ENCODE results near the gene SIGLEC11.
A peak's percentile ranks its signal among the peaks of the same experiment; 100 is the strongest.

SIGLEC11 gene

GRCh38 chr19:49937750-49938381, 23.1 kb downstream of the SIGLEC11 start:
- TF ChIP-seq ZFX (IDR thresholded peaks at IDR 0.05; ENCODE audit: borderline replicate concordance) (no peak), CTCF (IDR thresholded peaks at IDR 0.05) (peak; percentile 94)
- H3K27ac ChIP-seq = peak overlapping the region; percentile 35

- TF ChIP-seq ZFX (IDR thresholded peaks at IDR 0.05; ENCODE audit: borderline replicate concordance) (no peak), CTCF (IDR thresholded peaks at IDR 0.05) (no peak)
- H3K27ac ChIP-seq = peak overlapping the region; percentile 18; the same call in 1 of the 2 replicates
Measured at GRCh38 chr19:49936549-49936948, 24.4 kb downstream of the SIGLEC11 start.

GRCh38 chr19:49933643-49934042, 27.3 kb downstream of the SIGLEC11 start:
- no peak overlapping the region for H3K27ac ChIP-seq
- TF ChIP-seq CTCF (IDR thresholded peaks at IDR 0.05) (no peak), ZFX (IDR thresholded peaks at IDR 0.05; ENCODE audit: borderline replicate concordance) (no peak)

- H3K27ac ChIP-seq = no peak overlapping the region
- TF ChIP-seq CTCF (IDR thresholded peaks at IDR 0.05) (no peak), ZFX (IDR thresholded peaks at IDR 0.05; ENCODE audit: borderline replicate concordance) (no peak)
Measured at GRCh38 chr19:49932731-49933131, 28.2 kb downstream of the SIGLEC11 start.

GRCh38 chr19:49932041-49932451, 28.9 kb downstream of the SIGLEC11 start:
- no peak overlapping the region for H3K27ac ChIP-seq
- TF ChIP-seq CTCF (IDR thresholded peaks at IDR 0.05) (no peak), ZFX (IDR thresholded peaks at IDR 0.05; ENCODE audit: borderline replicate concordance) (no peak)

- H3K27ac ChIP-seq = peak overlapping the region; percentile 96
- no peak for TF ChIP-seq CTCF (IDR thresholded peaks at IDR 0.05)
- no peak for TF ChIP-seq ZFX (IDR thresholded peaks at IDR 0.05; ENCODE audit: borderline replicate concordance)
Measured at GRCh38 chr19:49931293-49932040, 29.5 kb downstream of the SIGLEC11 start.

GRCh38 chr19:49930483-49931011, 30.4 kb downstream of the SIGLEC11 start:
- TF ChIP-seq ZFX (IDR thresholded peaks at IDR 0.05; ENCODE audit: borderline replicate concordance) = no peak
- no peak for TF ChIP-seq CTCF (IDR thresholded peaks at IDR 0.05)
- peak overlapping the region; percentile 96 for H3K27ac ChIP-seq
